NCI-H69 (cell line): ENCODE results near the gene PLEKHM3.

Source experiments
- DNase-seq: peaks from one replicate; lab custom pipeline; 2025; lab: John Stamatoyannopoulos, UW

Gene PLEKHM3

GRCh38 chr2:207885010-207885409 lies 140.3 kb downstream of the PLEKHM3 start:
- DNase-seq: no peak

- DNase-seq: no peak
Observed at GRCh38 chr2:207884127-207884526, 141.2 kb downstream of the PLEKHM3 start.

- no peak for DNase-seq
Observed at GRCh38 chr2:207883002-207883780, 142.1 kb downstream of the PLEKHM3 start.

- no peak for DNase-seq
Observed at GRCh38 chr2:207881902-207882301, 143.4 kb downstream of the PLEKHM3 start.

- DNase-seq: no peak
Observed at GRCh38 chr2:207879536-207879935, 145.8 kb downstream of the PLEKHM3 start.

GRCh38 chr2:207876842-207877535 lies 148.3 kb downstream of the PLEKHM3 start:
- no peak for DNase-seq

- DNase-seq: no peak
Observed at GRCh38 chr2:207875473-207876212, 149.7 kb downstream of the PLEKHM3 start.

GRCh38 chr2:207873794-207874193 lies 151.5 kb downstream of the PLEKHM3 start:
- no peak for DNase-seq

- DNase-seq: no peak
Observed at GRCh38 chr2:207871911-207872310, 153.4 kb downstream of the PLEKHM3 start.

GRCh38 chr2:207871506-207871905 lies 153.8 kb downstream of the PLEKHM3 start:
- DNase-seq: no peak

GRCh38 chr2:207870814-207871213 lies 154.5 kb downstream of the PLEKHM3 start:
- DNase-seq: no peak

- DNase-seq: no peak
Observed at GRCh38 chr2:207869784-207870778, 155.2 kb downstream of the PLEKHM3 start.

GRCh38 chr2:207868855-207869596 lies 156.3 kb downstream of the PLEKHM3 start:
- DNase-seq: no peak

GRCh38 chr2:207867905-207868304 lies 157.4 kb downstream of the PLEKHM3 start:
- DNase-seq: no peak

- no peak for DNase-seq
Observed at GRCh38 chr2:207867056-207867455, 158.3 kb downstream of the PLEKHM3 start.

GRCh38 chr2:207865210-207865609 lies 160.1 kb downstream of the PLEKHM3 start:
- no peak for DNase-seq

- DNase-seq: no peak
Observed at GRCh38 chr2:207863345-207863744, 162.0 kb downstream of the PLEKHM3 start.

GRCh38 chr2:207861789-207862188 lies 163.5 kb downstream of the PLEKHM3 start:
- DNase-seq: no peak

- no peak for DNase-seq
Observed at GRCh38 chr2:207860685-207861084, 164.6 kb downstream of the PLEKHM3 start.

GRCh38 chr2:207855591-207855990 lies 169.7 kb downstream of the PLEKHM3 start:
- no peak for DNase-seq
